ENCODE measurements around the gene MYO5C. TPM values are rescaled to one million over a fixed set of nuclear protein-coding genes. Genes with fewer than 3 reads are reported as not detected.

The MYO5C gene
- total and polyA plus RNA-seq, 2 of the 13 experiments (the other 11 are each of a cell fraction or from before 2014, with no cell fraction given), result 15.7 to 23.7 TPM

- TF ChIP-seq ZNF687 (CRISPR knock-in tag; IDR thresholded peaks at IDR 0.05) (peak; percentile 65), ZNF343 (CRISPR knock-in tag; IDR thresholded peaks at IDR 0.05) (no peak), ZSCAN31 (CRISPR knock-in tag; IDR thresholded peaks at IDR 0.05; ENCODE audit: low read depth) (0 out of 2 replicates have a peak, but pooled peaks have one; percentile 66), ZNF251 (CRISPR knock-in tag; IDR thresholded peaks at IDR 0.05) (no peak), CREB1 (IDR thresholded peaks at IDR 0.05) (no peak), CREB1 (CRISPR knock-in tag; IDR thresholded peaks at IDR 0.05) (no peak), MEF2D (CRISPR knock-in tag; IDR thresholded peaks at IDR 0.05) (peak; percentile 36; the same call in 1 of the 2 replicates), MYC (CRISPR knock-in tag; IDR thresholded peaks at IDR 0.05; ENCODE audit: borderline replicate concordance) (peak; percentile 23; the same call in 1 of the 2 replicates), PAXIP1 (CRISPR knock-in tag; conservative IDR thresholded peaks at IDR 0.05) (peak; percentile 71), HOXA5 (CRISPR knock-in tag; IDR thresholded peaks at IDR 0.05) (no peak), MNT (IDR thresholded peaks at IDR 0.05) (no peak), ATF1 (CRISPR knock-in tag; IDR thresholded peaks at IDR 0.05) (peak; percentile 30; the same call in 1 of the 2 replicates), ZFY (CRISPR knock-in tag; IDR thresholded peaks at IDR 0.05) (peak; percentile 68), NR2F1 (CRISPR knock-in tag; IDR thresholded peaks at IDR 0.05) (peak; percentile 94), ZNF710 (CRISPR knock-in tag; IDR thresholded peaks at IDR 0.05; ENCODE audit: borderline replicate concordance) (peak; percentile 73; the same call in 1 of the 2 replicates)
Observed at GRCh38 chr15:52281085-52282035, 14.2 kb downstream of the MYO5C start (continued).
